SU-DHL-6 (cell line): Measurements from ENCODE around the gene STAT5A.
A peak's percentile ranks its signal among the peaks of the same experiment; 100 is the strongest.

Source experiments
- H2AFZ ChIP-seq: fragments of 200-600 bp; sonication (generic); 2 replicates; pipeline ENCODE4 v1.6.1; 2014; ENCODE audit warnings: low read depth, mild to moderate bottlenecking, moderate library complexity, mixed read lengths, antibody characterized with exemption, low read length; ENCODE audit not compliant: severe bottlenecking
- H3F3A ChIP-seq: fragments of 200-600 bp; shearing (Covaris generic); 2 replicates; pipeline ENCODE4 v1.6.0; 2016; ENCODE audit warnings: antibody characterized with exemption, mild to moderate bottlenecking; ENCODE audit not compliant: insufficient read depth
- H3K27ac ChIP-seq: fragments of 200-600 bp; sonication (generic); 2 replicates; pipeline ENCODE4 v1.5.1; 2016; ENCODE audit warnings: low read depth, mild to moderate bottlenecking, low read length, moderate library complexity, mixed read lengths
- H3K27me3 ChIP-seq: fragments of 200-600 bp; sonication (generic), shearing (Covaris generic); 2 replicates; pipeline ENCODE4 v1.6.0; 2014; ENCODE audit warnings: mild to moderate bottlenecking, low read length
- H3K36me3 ChIP-seq: fragments of 200-600 bp; sonication (generic); 2 replicates; pipeline ENCODE4 v1.6.1; 2014; ENCODE audit warnings: mild to moderate bottlenecking, low read length, mixed read lengths
- H3K4me2 ChIP-seq: fragments of 300-600, 200-600 bp; shearing (Covaris generic), sonication (generic); 2 replicates; pipeline ENCODE4 v1.6.0; 2014; ENCODE audit warnings: low read length, low read depth, mild to moderate bottlenecking; ENCODE audit not compliant: poor library complexity, severe bottlenecking
- H3K4me3 ChIP-seq: fragments of 200-600 bp; sonication (generic); 2 replicates; pipeline ENCODE4 v1.5.1; 2014; ENCODE audit warnings: antibody characterized with exemption, low read length, mild to moderate bottlenecking, mixed read lengths; ENCODE audit not compliant: insufficient read depth, poor library complexity, severe bottlenecking
- H3K79me2 ChIP-seq: fragments of 200-600 bp; sonication (generic); 2 replicates; pipeline ENCODE4 v1.6.1; 2014; ENCODE audit warnings: mild to moderate bottlenecking, low read length, moderate library complexity; ENCODE audit not compliant: insufficient read depth
- H3K9ac ChIP-seq: fragments of 200-600 bp; sonication (generic); 2 replicates; pipeline ENCODE4 v1.7.0; 2014; ENCODE audit warnings: mild to moderate bottlenecking, low read length
- H3K9me2 ChIP-seq: fragments of 200-600 bp; sonication (generic); replicated peaks from 2 replicates; pipeline ENCODE4 v1.6.1; 2014; ENCODE audit warnings: low read length; ENCODE audit not compliant: insufficient read depth
- H3K9me3 ChIP-seq: fragments of 200-600 bp; sonication (generic); 2 replicates; pipeline ENCODE4 v1.6.1; 2014; ENCODE audit warnings: low read length, mixed read lengths; ENCODE audit not compliant: insufficient read depth
- H4K20me1 ChIP-seq: fragments of 200-600 bp; sonication (generic); 2 replicates; pipeline ENCODE4 v1.6.1; 2014; ENCODE audit warnings: low read depth, mild to moderate bottlenecking, antibody characterized with exemption, low read length, moderate library complexity, mixed read lengths
- CTCF ChIP-seq: fragments of 200-600 bp; sonication (generic); IDR thresholded peaks from one replicate; pipeline ENCODE4 v1.5.1; 2017; ENCODE audit warnings: antibody characterized with exemption, mild to moderate bottlenecking, low read length, moderate library complexity; ENCODE audit not compliant: insufficient read depth, poor library complexity, severe bottlenecking
- EZH2phosphoT487 ChIP-seq: fragments of 200-600 bp; sonication (generic), shearing (Covaris generic); conservative IDR thresholded peaks from 2 replicates; pipeline ENCODE4 v1.6.1; 2018; ENCODE audit warnings: mild to moderate bottlenecking, antibody characterized with exemption, low read length, moderate library complexity, mixed read lengths

The STAT5A gene

DNA sequence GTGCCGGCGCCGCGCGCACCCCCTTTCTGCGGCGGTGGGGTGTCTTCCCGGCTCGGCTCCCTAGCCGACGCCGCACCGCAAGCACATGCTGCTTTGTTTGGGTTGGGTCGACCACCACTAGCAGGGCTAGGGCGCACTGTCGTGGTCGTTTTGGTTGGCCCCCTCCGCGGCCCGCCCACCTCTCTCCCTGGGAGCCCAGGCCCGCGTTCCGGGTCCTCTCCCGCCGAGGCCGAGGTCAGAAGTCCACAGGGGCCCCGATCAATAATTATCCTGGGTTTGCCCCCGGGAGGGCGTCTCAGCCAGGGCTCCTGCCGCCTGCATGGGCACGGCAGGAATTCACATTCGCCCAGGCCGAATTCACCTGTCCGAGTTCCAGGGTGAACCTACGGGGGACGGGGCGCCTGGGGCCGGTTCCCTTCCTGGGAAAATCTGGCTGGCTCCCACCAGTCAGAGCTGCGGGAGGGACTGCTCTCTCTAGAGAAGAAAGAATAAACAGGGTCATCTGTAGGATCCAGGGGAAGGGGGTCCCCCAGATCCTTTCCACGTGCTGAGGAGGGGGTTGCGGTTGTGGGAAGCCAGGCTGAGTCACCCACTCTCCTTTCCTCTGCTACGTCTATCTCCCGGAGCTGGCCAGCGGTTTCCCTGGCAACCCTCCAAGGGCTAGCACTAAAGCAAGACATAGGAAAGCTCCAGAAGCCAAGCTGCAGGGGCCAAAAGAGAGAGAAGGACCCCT lies 11.5 kb upstream of the STAT5A start:
- Histone ChIP-seq H3K9me3 (no peaks in the 10 kb centered on the region), H3K4me2 (peak overlapping the region; percentile 55), H3K27ac (no peak overlapping the region), H3K79me2 (no peaks in the 10 kb centered on the region; the same call in 1 of the 2 replicates), H3K27me3 (no peaks in the 10 kb centered on the region), H2AFZ (peak overlapping the region; percentile 92), H3K9me2 (no peaks in the 10 kb centered on the region), H4K20me1 (no peaks in the 10 kb centered on the region), H3K36me3 (no peaks in the 10 kb centered on the region), H3K4me3 (peak overlapping the region; percentile 58), H3F3A (no peaks in the 10 kb centered on the region), H3K9ac (peak overlapping the region; percentile 65)
- TF ChIP-seq EZH2phosphoT487 (no peak), CTCF (no peak)

DNA sequence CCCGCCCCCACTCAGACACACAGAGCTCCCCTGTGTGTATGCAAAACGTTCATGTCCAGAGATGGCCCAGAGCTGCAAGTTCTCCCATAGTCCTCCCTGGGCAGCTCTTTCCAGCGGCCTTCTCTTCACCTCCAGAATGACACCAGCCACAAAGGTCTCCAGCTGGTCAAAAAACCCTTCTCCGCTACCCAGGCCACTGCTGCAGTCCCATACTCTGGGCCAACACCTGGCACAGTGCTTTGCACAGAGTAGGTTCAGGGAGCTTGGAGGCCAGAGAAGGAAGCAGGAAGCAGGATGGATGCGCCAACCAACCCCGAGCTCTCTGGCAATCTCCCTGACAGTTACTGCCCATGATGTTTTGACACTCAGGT lies 11.0 kb upstream of the STAT5A start:
- no peak overlapping the region for H3K4me3 ChIP-seq

GRCh38 chr17:42279776-42280630 lies 8.3 kb upstream of the STAT5A start:
- Histone ChIP-seq H3K9me2 (no peaks in the 10 kb centered on the region), H4K20me1 (no peaks in the 10 kb centered on the region), H3K27ac (no peak overlapping the region), H3F3A (no peaks in the 10 kb centered on the region), H3K9ac (no peak overlapping the region), H2AFZ (no peak overlapping the region), H3K79me2 (no peaks in the 10 kb centered on the region), H3K27me3 (no peaks in the 10 kb centered on the region), H3K4me2 (no peak overlapping the region), H3K4me3 (no peak overlapping the region), H3K9me3 (no peaks in the 10 kb centered on the region), H3K36me3 (no peaks in the 10 kb centered on the region)
- no peak for TF ChIP-seq CTCF
- TF ChIP-seq EZH2phosphoT487 = no peak

More for the DNA sequence above, 11.0 kb upstream of the STAT5A start:
- TF ChIP-seq CTCF (no peak), EZH2phosphoT487 (no peak)
- no peaks in the 10 kb centered on the region for H3K27me3 ChIP-seq
- H2AFZ ChIP-seq = no peak overlapping the region
- H3K36me3 ChIP-seq = no peaks in the 10 kb centered on the region
- no peaks in the 10 kb centered on the region; the same call in 1 of the 2 replicates for H3K79me2 ChIP-seq
- no peaks in the 10 kb centered on the region for H4K20me1 ChIP-seq
- H3K4me2 ChIP-seq = no peak overlapping the region
- no peak overlapping the region for H3K27ac ChIP-seq
- no peaks in the 10 kb centered on the region for H3K9me2 ChIP-seq
- H3K9ac ChIP-seq = no peak overlapping the region
- no peaks in the 10 kb centered on the region for H3F3A ChIP-seq
- H3K9me3 ChIP-seq = no peaks in the 10 kb centered on the region
